Tibial nerve (tissue), 4 donors: ENCODE results near the gene CLEC18B.
"Not testable (repeated sequence)": the region's sequence is repeated elsewhere in the genome, so short reads cannot be mapped to it uniquely, and the experiment has no call there.

Source experiments
- EP300 ChIP-seq, 2 donors: sonication (generic); formaldehyde crosslinking; IDR thresholded peaks; one replicate each; pipeline ENCODE4 v1.6.1; 2017; ENCODE audit warnings: antibody characterized with exemption in 2 of 2, mild to moderate bottlenecking in 1 of 2
- POLR2A ChIP-seq, 2 donors: fragments of 450-650 bp; IDR thresholded peaks; one replicate each; pipeline ENCODE4 v1.6.1; 2017; ENCODE audit warnings: antibody characterized with exemption in 2 of 2, mild to moderate bottlenecking in 2 of 2, moderate library complexity in 2 of 2
- TF ChIP-seq, protein P1 (sequence below), 5 experiments: fragments of 200-600 bp in 3 of 5; fragments of 450-650 bp in 2 of 5; sonication (generic) in 3 of 5; IDR thresholded peaks; one replicate each; pipeline ENCODE4 v1.5.1; 2016 to 2019; ENCODE audit warnings: antibody characterized with exemption in 5 of 5, mild to moderate bottlenecking in 3 of 5, moderate library complexity in 2 of 5

DNA sequence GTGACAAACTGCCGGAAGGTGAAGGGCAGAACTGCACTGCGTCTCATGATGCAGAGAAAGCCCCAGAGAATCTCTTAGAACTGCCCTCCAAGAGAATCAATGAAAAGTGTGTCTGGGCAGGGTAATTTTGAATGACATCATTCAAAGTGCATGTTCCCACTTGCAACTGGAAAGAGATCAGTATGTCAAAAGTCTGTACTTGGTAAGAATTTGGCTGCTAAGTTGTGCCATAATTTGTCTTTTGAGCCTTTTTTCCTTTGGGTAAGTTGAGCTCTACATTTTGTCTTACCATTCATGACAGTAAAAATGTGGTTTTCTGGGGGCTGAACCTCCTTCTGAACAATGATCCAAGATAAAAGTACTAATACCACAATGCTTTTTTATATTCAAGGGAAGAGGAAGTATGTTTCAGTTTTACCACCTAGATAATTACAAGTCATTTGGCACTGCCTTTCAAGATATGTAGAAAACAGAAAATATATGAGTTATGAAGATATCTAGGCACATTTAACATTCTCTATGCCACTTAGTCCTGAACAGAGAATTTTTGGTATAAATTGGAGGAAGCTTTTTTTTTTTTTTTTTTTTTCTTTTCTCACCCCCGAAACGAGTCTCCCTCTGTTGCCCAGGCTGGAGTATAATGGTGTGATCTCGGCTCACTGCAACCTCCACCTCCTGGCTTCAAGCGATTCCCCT is 38.8 kb downstream of the CLEC18B start:
- TF ChIP-seq, protein P1, sequence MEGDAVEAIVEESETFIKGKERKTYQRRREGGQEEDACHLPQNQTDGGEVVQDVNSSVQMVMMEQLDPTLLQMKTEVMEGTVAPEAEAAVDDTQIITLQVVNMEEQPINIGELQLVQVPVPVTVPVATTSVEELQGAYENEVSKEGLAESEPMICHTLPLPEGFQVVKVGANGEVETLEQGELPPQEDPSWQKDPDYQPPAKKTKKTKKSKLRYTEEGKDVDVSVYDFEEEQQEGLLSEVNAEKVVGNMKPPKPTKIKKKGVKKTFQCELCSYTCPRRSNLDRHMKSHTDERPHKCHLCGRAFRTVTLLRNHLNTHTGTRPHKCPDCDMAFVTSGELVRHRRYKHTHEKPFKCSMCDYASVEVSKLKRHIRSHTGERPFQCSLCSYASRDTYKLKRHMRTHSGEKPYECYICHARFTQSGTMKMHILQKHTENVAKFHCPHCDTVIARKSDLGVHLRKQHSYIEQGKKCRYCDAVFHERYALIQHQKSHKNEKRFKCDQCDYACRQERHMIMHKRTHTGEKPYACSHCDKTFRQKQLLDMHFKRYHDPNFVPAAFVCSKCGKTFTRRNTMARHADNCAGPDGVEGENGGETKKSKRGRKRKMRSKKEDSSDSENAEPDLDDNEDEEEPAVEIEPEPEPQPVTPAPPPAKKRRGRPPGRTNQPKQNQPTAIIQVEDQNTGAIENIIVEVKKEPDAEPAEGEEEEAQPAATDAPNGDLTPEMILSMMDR (IDR thresholded peaks at IDR 0.05) = not testable (repeated sequence)
- TF ChIP-seq POLR2A, EP300 (IDR thresholded peaks at IDR 0.05): not testable (repeated sequence)
